GOT3 (cell line): ENCODE data around the gene NCOA6.
A peak's percentile ranks its signal among the peaks of the same experiment; 100 is the strongest.
"Not testable (repeated sequence)": the region's sequence is repeated elsewhere in the genome, so short reads cannot be mapped to it uniquely, and the experiment has no call there.

Experiments used
- DNase-seq: peaks from one replicate; lab custom pipeline; 2025; ENCODE audit warnings: mixed read lengths; lab: John Stamatoyannopoulos, UW

Gene NCOA6

DNA sequence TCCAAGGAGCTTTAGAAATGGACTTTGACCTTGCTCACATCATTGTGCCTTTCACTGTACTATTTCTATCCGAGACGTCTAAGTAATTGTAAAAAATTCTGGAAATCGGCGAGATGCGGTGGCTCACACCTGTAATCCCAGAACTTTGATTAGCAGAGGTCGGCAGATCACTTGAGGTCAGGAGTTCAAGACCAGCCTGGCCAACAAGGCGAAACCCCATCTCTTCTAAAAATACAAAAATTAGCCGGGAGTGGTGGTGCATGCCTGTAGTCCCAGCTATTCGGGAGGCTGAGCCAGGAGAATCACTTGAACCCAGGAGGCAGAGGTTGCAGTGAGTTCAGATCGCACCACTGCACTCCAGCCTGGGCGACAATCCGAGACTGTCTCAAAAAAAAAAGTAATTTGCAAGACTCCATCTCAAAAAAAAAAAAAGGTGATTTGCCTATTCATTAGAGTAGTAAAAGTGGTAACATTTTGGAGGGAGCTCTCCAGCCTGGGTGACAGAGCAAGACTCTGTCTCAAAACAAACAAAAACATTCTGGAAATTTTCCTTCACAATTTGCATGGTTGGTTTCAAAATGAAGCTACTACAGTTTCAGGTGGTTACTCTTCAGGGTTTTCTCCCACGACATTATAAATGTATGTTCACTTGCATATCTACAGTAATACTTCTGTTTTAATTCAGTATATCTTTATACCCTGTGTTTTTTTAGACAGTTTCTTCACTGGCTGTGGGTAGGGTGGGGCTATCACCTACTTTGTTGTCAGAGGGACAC, 106.0 kb downstream of the NCOA6 start:
- not testable (repeated sequence) for DNase-seq

DNA sequence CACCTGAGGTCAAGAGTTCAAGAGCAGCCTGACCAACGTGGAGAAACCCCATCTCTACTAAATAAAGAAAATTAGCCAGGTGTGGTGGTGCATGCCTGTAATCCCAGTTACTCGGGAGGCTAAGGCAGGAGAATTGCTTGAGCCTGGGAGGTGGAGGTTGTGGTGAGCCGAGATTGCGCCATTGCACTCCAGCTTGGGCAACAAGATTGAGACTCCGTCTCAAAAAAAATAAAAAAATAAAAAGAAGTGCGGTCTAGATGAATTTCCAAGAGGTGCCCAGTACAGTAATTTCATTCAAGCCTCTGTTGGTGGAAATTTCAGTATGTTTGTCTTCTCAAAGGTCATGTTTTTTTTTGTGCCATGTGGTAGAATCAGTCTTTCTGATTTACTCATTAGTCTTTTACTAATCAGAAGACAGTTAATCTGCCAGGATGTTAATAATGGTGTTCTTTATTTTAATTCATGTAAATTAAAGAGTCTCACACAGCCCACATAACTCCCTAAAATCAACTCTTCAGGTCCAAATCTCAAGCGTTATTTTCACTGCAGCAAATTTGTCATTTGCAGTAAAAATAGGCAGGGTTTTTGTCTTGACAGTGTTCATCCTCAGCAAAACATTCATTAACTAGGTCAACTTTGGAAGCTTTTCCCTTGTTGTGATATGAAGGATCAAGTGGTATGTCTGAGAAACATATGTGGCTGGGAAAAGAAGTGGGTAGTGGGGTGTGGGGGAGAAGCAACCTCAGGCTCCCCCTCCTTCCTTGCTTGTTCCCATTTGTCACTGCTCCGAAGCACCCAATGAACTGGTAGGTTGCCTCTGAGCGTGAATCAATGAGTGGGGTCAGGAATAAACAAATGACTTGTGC, 108.0 kb downstream of the NCOA6 start:
- DNase-seq: no peak

DNA sequence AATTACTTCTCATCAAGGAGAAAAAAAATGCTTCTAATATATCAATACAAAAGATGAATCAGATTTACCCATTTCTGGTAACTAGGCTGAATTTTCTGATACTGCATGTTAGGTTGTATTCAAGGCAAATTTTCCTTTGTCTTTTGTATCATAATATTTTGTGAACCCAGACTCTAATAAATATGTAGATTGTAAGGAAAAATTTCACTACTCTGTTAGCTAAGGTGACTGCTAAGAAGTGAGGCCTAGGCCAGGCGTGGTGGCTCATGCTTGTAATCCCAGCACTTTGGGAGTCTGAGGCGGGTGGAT, 108.6 kb downstream of the NCOA6 start:
- no peak for DNase-seq

DNA sequence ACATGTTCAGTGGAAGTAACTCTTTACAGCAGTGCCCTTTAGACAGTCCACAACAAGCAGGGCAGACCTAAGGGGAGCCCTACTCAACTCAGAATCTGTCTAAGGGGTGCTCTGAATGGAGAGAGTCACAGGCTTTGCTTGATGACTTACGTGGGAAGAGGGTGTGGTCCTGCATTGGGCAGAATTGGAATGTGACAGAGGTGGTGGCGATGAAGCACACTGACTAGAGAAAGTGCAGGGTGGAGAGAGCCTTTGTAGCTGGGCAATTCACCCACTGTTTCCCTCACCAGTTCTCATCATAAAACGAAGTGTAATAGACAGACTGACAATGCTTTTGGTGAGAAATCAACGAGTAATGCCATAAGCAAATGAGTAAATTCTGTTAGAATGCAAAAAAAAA, 110.1 kb downstream of the NCOA6 start:
- DNase-seq: no peak

DNA sequence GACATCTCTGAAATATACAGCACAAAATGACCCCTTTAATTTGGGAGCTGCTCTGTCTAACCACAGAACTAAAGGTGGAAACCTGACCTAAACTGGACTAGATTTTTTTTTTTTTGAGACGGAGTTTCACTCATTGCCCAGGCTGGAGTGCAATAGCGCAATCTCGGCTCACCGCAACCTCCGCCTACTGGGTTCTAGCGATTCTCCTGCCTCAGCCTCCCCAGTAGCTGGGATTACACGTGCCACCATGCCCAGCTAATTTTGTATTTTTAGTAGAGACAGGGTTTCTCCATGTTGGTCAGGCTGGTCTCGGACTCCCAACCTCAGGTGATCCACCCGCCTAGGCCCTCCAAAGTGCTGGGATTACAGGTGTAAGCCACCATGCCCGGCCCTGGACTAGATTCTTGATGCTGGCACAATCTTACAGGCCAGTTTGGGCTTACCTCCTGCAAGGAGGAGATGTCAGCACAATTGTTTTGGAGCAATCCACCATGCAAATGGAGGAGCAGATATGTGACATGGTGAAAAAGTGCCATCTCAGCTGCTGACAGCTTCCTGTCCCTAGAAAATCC, 111.4 kb downstream of the NCOA6 start:
- not testable (repeated sequence) for DNase-seq

DNA sequence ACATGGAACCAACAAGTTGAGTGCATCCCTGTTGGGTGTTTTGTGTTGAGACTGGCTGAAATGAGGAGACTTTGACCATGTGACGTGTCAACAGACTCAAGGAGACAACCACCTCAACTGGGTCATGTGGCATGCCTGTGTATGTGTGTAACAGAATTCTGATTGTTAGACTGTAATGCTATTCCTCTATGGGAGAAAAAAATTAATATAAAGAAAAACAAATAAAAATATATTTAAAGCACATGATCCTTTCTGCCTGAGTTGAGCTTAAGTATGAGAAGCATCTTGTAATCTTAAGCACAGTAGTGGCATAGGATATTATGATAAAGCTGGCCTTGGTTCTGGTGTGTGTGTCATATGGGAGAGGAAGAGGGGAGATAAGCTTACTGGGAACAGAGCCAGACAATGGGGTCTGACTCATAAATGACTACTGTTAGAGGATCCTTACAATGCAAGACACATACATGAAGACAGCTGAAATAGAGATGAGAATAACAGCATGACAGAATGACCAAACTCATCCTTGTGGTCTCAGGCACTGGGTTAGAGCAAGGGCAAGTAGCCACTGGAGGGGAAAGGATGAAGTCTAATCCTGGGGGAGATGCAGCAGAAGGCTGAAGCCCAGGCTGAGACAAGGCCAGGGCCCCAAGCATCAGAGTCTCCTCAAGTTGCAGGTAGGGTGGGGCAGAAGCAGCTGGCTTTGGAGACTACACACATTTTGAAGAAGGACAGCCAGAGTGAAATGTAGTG, 112.1 kb downstream of the NCOA6 start:
- DNase-seq: no peak

DNA sequence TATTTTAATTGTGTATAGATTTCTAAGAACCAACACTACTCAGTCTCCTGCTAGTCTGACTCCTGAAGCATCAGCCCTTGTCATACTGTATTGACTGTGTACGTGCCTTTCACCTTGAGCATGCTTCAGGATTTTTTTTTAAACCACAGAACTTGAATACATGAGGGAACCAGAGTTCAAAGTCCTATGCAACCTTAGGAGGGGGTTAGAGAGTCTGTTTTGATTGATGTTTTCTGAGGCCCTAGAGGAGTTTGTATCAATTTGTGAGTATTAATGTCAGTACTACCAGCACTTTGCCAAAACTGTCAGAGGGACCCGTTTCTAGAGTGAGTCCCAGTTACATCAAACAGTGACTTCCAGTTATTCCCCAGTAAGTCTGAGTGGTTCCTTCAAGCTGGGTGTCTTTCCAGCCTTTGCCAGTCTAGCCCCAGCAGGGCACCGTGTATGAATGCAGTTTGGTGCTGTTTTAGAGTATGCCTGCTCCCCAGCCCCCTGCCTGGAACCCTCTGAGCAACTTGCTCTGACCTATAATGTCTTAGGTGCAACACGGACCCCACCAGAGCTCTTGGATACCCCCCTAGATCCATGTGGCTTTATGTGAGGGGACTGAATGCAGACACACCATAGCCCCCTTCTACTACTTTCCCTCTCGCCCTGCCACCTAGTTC, 112.8 kb downstream of the NCOA6 start:
- DNase-seq: no peak

DNA sequence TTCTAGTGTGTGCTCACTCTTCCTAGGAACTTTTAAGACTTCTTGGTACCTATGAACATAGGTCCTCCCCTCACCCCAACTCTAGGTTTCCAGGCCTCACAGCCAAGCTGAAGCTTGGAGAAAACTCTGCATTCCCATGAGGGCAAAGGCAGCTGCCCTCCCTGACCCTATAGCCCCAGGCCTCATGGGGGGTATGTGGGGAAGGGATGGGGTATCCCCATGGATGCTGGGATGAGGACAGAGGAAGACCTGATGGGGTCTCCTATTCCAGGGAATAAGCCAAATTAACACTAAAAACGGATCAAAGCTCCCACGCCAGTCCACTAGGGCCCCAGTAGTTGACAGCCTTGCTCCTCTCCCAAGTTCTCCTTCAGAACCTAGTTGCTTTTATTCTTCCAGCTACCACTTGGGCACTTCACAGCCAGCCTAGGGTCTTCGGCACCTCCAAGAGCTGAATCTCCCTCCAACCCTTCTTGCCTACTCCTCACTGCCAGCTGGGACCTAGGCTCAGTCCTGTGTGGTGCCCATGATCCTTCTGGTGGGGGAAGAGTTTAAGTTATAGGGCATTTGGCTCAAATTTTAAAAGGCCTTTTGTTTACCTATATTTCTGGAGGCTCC, 113.5 kb downstream of the NCOA6 start:
- no peak for DNase-seq

DNA sequence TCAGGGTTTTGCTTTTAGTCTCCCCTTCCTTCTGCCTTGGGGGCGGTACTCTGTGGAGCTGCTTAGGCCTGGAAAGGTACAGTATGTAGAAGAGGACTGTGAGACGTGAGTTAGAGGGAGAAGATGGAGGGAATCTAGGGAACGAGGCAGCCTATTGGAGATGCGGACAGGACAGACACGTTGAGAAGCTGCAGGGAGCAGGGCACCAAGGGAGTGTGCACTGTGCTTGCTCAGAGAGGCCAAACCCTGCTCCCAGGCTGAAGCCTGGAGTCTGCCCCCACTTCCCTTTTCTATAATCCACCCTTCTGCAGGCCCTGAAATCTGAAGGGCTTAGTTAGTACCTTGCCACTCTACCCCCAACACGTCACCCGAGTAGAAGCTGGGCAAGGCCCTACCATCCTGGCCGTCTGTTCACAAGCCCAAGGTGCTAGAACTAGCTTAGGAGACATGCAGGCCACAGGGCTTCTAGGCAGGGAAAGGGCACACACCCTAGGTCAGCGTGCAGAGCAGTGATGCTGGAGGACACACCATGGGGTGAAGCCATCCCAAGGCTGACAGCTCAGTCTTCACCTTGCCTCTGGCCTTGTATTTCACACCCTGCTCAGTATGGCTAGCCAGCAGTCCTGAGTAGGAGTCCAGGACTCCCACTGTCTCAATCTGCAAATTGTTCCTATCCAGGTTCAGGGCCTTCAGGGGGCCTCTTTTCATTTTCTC, 114.4 kb downstream of the NCOA6 start:
- DNase-seq: no peak

DNA sequence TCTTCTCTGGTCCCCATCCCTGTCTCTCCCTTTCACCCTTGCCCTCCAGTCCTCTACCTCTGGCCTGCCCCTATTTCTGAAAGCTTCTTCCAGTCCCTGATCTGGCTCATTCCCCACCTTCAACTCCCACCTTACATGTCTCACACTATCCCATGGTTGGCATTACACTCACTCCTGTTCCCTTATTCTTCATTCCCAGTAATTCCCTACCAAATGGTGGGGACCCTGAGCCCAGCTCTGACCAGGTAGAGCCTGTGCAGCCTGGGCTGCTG, 114.9 kb downstream of the NCOA6 start:
- DNase-seq: no peak

DNA sequence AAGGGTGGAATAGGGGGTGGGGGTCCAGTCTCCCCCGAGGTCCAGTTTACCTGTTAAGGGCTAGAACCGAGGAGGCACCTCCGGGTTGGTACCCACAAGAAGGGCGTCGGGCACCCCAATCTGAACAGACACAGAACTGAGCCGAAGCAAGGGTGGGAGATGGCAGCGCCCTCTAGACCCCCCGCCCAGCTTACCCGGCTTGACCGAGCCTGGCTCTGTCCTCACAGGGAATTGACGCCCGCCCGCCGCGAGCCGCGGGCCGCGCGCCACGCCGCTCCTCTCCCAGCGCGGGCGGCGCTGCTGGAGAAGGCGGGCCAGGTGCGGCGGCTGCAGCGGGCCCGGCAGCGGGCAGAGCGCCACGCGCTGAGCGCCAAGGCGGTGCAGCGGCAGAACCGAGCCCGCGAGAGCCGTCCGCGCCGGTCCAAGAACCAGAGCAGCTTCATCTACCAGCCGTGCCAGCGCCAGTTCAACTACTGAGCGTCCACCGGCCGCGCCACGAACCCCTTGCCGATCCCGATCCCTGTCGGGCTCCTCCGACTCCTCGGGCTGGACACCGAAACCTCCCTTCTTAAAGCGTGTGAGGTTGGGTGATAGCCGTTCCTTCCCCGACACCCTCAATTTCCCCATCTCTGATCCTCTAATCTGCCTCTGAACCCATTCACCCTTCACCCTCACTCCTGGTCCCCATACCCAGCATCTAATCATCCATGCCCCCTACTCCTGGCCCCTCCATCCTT, 115.5 kb downstream of the NCOA6 start:
- no peak for DNase-seq

DNA sequence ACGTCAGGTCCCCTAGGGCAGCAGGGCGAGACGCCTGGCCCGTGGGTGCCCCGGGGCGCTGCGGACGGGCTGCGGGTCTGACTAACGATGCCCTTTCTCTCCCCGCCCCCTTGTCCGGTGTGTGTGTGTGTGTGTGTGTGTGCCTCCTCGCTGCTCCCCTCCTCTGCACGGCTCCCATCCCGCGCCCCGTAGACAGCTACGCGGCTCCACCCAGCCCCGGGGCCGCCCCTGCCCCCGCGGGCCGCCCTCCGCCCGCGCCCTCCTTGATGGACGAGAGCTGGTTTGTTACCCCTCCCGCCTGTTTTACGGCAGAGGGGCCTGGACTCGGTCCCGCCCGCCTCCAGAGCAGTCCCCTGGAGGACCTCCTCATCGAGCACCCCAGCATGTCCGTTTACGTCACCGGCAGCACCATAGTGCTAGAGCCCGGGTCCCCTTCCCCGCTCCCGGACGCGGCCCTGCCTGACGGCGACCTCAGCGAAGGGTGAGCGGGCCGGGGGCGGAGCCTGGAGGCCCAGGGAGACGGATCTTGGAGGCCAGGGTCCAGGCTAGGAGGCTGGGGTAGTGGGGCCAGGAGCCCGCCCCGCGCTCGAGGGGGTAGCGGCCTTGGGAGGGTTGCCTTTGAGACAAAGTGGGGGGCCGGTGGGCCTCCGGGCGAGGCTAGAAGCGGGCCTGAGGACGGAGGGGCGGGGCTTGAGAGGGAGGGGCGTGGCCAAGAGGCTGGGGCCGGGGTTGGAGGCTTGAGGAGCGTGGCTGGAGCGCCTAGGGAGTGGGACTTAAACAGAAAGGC, 116.2 kb downstream of the NCOA6 start:
- DNase-seq: peak; percentile 80

DNA sequence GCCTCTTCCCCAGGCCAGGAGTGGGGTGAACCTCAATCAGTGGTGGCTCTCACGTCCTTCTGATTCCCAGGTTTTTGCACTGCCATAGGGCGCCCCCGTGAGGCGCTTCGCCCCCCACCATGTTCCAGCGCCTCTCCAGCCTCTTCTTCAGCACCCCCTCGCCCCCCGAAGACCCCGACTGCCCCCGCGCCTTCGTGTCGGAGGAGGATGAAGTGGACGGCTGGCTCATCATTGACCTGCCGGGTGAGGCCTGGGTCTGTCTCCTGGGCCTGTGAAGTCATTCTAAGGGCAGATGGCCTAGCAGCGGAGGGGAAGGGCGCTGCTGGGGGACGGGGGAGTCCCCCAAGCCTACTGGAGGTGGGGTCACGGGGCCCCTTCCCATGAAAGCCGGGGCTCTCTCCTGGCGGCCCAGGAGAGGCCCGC, 116.8 kb downstream of the NCOA6 start:
- DNase-seq: no peak

DNA sequence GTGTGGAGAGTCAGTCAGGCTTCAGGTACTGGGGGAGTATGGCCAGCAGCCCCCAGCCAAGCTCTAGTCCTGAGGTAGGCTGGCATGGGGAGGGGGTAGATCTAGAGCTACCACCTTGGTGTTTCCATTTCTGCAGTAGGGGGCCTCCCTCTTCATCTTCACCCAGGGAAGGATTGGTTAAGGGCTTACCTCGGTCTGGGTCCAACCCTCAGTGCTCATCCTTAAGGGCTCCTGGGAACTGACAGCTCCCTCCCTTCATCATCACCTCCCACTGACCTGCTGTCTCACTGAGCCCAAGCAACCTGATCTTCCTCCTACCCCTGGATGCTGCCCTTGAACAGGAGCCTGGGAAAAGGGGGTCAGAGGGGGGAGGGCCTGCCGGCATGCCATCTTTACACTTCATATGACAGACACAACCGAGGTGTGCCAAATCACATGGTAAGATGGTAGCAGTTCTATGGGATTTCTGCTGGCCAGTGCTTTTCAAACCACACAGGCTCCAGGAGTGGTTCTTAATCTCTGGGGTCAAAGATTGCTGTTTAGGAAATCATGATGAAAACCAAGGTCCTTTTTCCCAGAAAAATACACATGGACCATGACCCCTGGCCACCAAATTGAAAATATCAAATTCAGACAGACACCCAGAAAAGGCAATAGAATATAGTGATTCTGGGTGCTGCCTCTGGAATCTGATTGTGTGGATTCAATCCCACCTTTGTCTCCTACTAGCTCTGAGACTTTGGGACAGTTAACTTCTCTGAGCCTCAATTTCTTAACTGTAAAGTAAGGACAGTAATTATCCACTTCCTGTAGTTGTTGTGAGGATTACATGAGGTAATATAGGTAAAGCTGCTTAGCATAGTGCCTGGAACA, 118.3 kb downstream of the NCOA6 start:
- no peak for DNase-seq

DNA sequence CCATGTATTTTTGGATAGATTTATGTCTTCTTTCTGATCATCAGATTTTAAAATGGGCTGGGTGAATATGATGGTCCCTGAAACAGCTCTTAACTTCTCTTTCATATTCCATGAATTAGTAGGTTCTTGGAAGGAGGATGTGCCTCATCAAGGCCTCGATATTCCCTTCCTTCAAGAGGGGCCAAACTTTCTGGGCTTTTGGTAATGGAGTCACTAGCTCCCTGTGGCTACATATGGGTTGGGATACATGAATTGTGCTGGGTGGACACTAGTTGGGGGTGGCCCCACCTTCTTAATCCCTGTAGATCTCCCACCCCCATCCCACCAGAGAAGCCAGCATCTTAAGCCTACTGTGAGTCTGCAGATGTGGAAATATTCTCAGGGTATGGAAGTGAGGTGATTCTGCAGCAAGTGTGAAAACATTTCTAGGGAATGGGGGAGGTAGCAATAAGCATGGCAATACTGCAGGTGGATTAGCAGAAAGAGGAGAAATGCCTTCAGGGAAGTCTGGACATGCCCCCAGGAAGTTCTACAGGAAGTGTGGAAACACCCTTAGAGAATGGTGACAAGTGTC, 119.1 kb downstream of the NCOA6 start:
- no peak for DNase-seq

DNA sequence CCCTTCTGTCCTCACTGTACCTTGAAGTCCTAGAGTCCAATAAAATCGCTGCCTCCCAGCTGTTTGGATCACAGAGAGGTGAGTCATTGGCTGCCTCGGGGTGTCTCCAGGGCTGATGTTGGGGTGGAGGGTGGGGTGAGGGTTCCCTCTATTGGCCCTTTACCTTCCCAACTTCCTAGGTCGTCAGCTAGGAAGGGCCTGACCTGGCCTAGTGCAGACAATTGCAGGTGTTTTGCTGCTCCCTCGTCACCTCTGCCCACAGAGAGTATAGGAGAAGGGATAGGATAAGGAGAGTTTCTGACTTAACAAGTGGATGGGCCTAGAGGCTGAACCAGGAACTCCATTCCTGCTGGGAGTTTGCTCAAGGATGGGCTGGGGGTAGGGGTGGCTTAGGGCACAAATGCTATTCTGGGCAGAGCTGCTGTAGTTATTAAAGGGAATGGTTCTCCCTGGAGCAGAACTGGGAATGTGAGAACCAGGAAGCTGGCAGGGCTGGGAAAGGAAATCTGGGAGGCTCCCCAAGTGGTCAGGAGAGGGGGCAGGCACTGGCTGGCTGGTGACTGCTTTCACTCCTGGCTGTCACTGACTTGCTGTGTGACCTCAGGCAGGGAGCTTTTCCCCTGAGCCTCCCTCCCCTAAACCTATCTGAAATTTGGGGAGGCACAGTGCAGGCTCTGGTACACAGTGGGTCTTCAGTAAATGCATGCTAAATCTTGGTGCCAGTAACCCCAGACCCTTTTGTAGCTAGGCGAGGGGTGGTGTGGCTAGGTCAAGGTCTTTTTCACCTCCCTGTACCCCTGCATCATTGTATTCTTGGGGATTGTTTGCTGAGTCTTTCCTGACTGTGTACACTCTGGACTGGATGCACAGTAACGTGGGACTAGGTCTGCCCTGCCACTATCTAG, 119.8 kb downstream of the NCOA6 start:
- no peak for DNase-seq

DNA sequence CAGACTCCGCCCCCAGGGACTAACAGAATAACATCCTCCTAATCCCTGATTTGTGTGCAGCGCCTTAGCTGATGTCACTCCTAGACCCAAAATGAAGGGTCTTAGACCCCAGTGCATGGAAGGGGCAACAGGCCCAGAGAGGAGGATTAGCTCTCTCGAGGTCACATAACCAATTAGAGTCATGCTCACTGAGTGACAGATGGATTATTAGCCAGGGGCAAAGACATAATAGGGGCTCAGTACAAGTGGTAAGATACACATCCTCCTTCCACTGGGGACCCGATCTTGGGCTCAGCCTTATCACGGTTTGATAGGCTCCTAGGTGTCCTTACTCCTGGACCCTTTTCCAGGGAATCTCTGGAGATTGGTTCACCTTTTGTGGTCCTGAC, 120.4 kb downstream of the NCOA6 start:
- no peak for DNase-seq
